IMR-90 (cell line): Measurements from ENCODE around the gene PTHLH. TPM values are rescaled to one million over a fixed set of nuclear protein-coding genes. Genes with fewer than 3 reads are reported as not detected.

Source experiments
- ATAC-seq: fragments of 200-7000 bp; cut with Tn5 transposase; 2 replicates; pipeline ENCODE4 v1.9.1; 2020; ENCODE audit warnings: low read depth, mild to moderate bottlenecking, moderate library complexity
- BruUV-seq: library from RNA; stranded (reverse); fragments of 400-500 nt; replicated peaks from 2 replicates; lab custom pipeline; 2021; lab: Mats Ljungman, UMichigan
- CTCF ChIA-PET: fragments of 300-600 bp; formaldehyde crosslinking; extraction: SDS; loops from one replicate; lab custom pipeline; 2021; ENCODE audit warnings: antibody characterized with exemption; lab: Yijun Ruan, JAX
- POLR2A ChIA-PET: fragments of 300-600 bp; sonication (Branson Sonifier 250); formaldehyde crosslinking; loops from one replicate; lab custom pipeline; 2022; ENCODE audit warnings: antibody characterized with exemption; ENCODE audit not compliant: unreplicated experiment; lab: Charles Lee
- DNase-seq: peaks from one replicate; pipeline ENCODE4 v3.0.0; 2013
- H2AFZ ChIP-seq: replicated peaks from 2 replicates; pipeline ENCODE3; 2013; ENCODE audit warnings: low read length, mild to moderate bottlenecking; ENCODE audit not compliant: poor library complexity
- H2AK5ac ChIP-seq: 2 replicates; pipeline ENCODE4 v1.6.1; 2013; ENCODE audit warnings: low read depth, low read length, inconsistent platforms
- H2AK9ac ChIP-seq: replicated peaks from 2 replicates; pipeline ENCODE3; 2013; ENCODE audit warnings: mild to moderate bottlenecking, low read depth, low read length, moderate library complexity; ENCODE audit not compliant: poor library complexity
- H2BK120ac ChIP-seq: 2 replicates; pipeline ENCODE4 v1.6.1; 2013; ENCODE audit warnings: low read depth, low read length, inconsistent platforms
- H2BK15ac ChIP-seq: 3 replicates; pipeline ENCODE4 v1.6.1; 2013; ENCODE audit warnings: low read depth, low read length, inconsistent platforms
- H2BK20ac ChIP-seq: 2 replicates; pipeline ENCODE4 v1.6.1; 2013; ENCODE audit warnings: low read depth, mild to moderate bottlenecking, inconsistent platforms, low read length, moderate library complexity
- H2BK5ac ChIP-seq: 2 replicates; pipeline ENCODE4 v1.6.1; 2013; ENCODE audit warnings: mild to moderate bottlenecking, low read depth, low read length, inconsistent platforms; ENCODE audit not compliant: poor library complexity, severe bottlenecking
- H3K14ac ChIP-seq: replicated peaks from 2 replicates; pipeline ENCODE4 v1.6.1; 2013; ENCODE audit warnings: low read depth, low read length, inconsistent platforms
- H3K18ac ChIP-seq: 2 replicates; pipeline ENCODE4 v1.6.1; 2013; ENCODE audit warnings: low read depth, low read length, control low read depth
- H3K23ac ChIP-seq: 2 replicates; pipeline ENCODE4 v1.6.1; 2013; ENCODE audit warnings: low read depth, low read length, inconsistent platforms
- H3K27ac ChIP-seq: 2 replicates; pipeline ENCODE4 v1.5.1; 2013; ENCODE audit warnings: mild to moderate bottlenecking, control low read depth, low read length; ENCODE audit not compliant: insufficient read depth
- H3K27me3 ChIP-seq: 2 replicates; pipeline ENCODE4 v1.6.1; 2013; ENCODE audit warnings: low read length; ENCODE audit not compliant: control insufficient read depth, insufficient read depth
- H3K36me3 ChIP-seq: 2 replicates; pipeline ENCODE4 v1.6.1; 2013; ENCODE audit warnings: low read length, mixed read lengths; ENCODE audit not compliant: control insufficient read depth, insufficient read depth
- H3K4ac ChIP-seq: 2 replicates; pipeline ENCODE4 v1.6.1; 2013; ENCODE audit warnings: low read depth, low read length, inconsistent platforms
- H3K4me1 ChIP-seq: 2 replicates; pipeline ENCODE4 v1.6.1; 2013; ENCODE audit warnings: low read length, mixed read lengths; ENCODE audit not compliant: control insufficient read depth, insufficient read depth
- H3K4me2 ChIP-seq: 2 replicates; pipeline ENCODE4 v1.6.1; 2013; ENCODE audit warnings: low read depth, mild to moderate bottlenecking, control low read depth, low read length, moderate library complexity
- H3K4me3 ChIP-seq: 2 replicates; pipeline ENCODE4 v1.5.1; 2013; ENCODE audit warnings: low read depth, mild to moderate bottlenecking, control low read depth, low read length, moderate library complexity; ENCODE audit not compliant: insufficient read depth
- H3K56ac ChIP-seq: 2 replicates; pipeline ENCODE4 v1.6.1; 2013; ENCODE audit warnings: low read length, inconsistent platforms; ENCODE audit not compliant: insufficient read depth; ENCODE audit errors: extremely low read depth
- H3K79me1 ChIP-seq, 2 experiments: 2 replicates each; pipeline ENCODE4 v1.6.1; 2013; ENCODE audit warnings: low read length in 2 of 2, inconsistent platforms in 1 of 2, low read depth in 1 of 2
- H3K9ac ChIP-seq: 2 replicates; pipeline ENCODE4 v1.6.1; 2013; ENCODE audit warnings: low read depth, low read length, control low read depth
- H3K9me1 ChIP-seq: 2 replicates; pipeline ENCODE4 v1.6.1; 2013; ENCODE audit warnings: low read length, inconsistent platforms; ENCODE audit not compliant: insufficient read depth
- H3K9me3 ChIP-seq: 2 replicates; pipeline ENCODE4 v1.6.1; 2013; ENCODE audit warnings: low read length; ENCODE audit not compliant: control insufficient read depth, insufficient read depth
- H4K20me1 ChIP-seq: 2 replicates; pipeline ENCODE4 v1.6.1; 2013; ENCODE audit warnings: low read length, inconsistent platforms; ENCODE audit not compliant: insufficient read depth
- H4K5ac ChIP-seq: 2 replicates; pipeline ENCODE4 v1.6.1; 2013; ENCODE audit warnings: mild to moderate bottlenecking, low read depth, low read length, control low read depth
- H4K8ac ChIP-seq, 2 experiments: 2 replicates each; pipeline ENCODE4 v1.6.1; 2013; ENCODE audit warnings: low read depth in 2 of 2, low read length in 2 of 2, control low read depth in 1 of 2, inconsistent platforms in 1 of 2
- H4K91ac ChIP-seq: 2 replicates; pipeline ENCODE4 v1.6.1; 2013; ENCODE audit warnings: low read depth, low read length, inconsistent platforms; ENCODE audit not compliant: insufficient read depth
- CEBPB ChIP-seq: IDR thresholded peaks from 2 replicates; pipeline ENCODE4 v1.6.1; 2012; ENCODE audit warnings: low read depth, low read length, improper control_type of control experiment
- MAFK ChIP-seq: IDR thresholded peaks from 2 replicates; pipeline ENCODE4 v1.6.1; 2012; ENCODE audit warnings: low read depth, low read length, improper control_type of control experiment
- MAZ ChIP-seq: IDR thresholded peaks from 2 replicates; pipeline ENCODE4 v1.6.1; 2012; ENCODE audit warnings: low read depth, mild to moderate bottlenecking, low read length, improper control_type of control experiment, moderate library complexity, borderline replicate concordance
- WGBS, 2 experiments: methylation state at CpG; one replicate each; pipeline versions ENCODE4 v1.1.5 to v1.1.7; 2013; ENCODE audit warnings: missing lambda C conversion rate in 2 of 2; ENCODE audit not compliant: insufficient read length in 1 of 2; ENCODE audit errors: extremely low coverage in 2 of 2; 5-methylcytosine and 5-hydroxymethylcytosine counted together
- dilution Hi-C: fragments of 300-500 bp; cut with HindIII; formaldehyde crosslinking; loops from one replicate; pipeline ENCODE4 v1.14.3; 2018; ENCODE audit warnings: low sequenced_read_pairs; ENCODE audit not compliant: unreplicated experiment
- in situ Hi-C: fragments of 300-500 bp; cut with MboI; formaldehyde crosslinking; loops from 3 replicates; pipeline ENCODE4 v1.14.3; 2019; ENCODE audit warnings: low sequenced_read_pairs, inconsistent platforms, mixed read lengths
- intact Hi-C: fragments of 100-400 bp; cut with micrococcal nuclease; formaldehyde crosslinking; loops from 2 replicates; pipeline ENCODE4 v1.10.0; 2022
- polyA plus RNA-seq, 3 experiments: library from polyadenylated mRNA; depleted of rRNA; stranded (reverse); fragments of >200 nt; gene quantifications; 2 replicates each; pipeline ENCODE4 v1.2.3, GENCODE V29; 2012; ENCODE audit warnings: low replicate concordance in 1 of 3
- total RNA-seq: library from RNA; depleted of rRNA; stranded (reverse); fragments of >200 nt; gene quantifications from 2 replicates; pipeline ENCODE4 v1.2.3, GENCODE V29; 2012

PTHLH gene
- total and polyA plus RNA-seq, 2 of the 4 experiments (the other 2 are of a cell fraction): 0.36 to 1.3 TPM

DNA sequence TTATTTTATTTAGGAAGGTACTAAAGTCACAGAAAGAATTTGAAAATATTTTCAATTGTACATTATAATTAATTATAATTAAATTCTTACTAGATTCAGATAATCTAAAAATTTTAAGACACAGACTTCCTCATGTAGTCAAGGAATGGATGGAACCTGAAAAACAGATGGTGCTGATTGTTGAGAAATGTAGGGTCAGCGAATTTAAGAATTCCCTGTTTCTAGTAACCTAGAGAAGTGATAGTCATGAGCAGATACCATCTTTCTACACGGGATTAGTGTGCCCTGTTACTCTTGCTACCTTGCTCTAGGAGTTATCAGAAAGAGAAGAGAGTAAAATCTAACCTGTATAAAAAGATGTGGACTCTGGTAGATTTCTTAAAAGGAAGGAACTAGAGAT is 37.5 kb upstream of the PTHLH start:
- Histone ChIP-seq H3K56ac (no peak overlapping the region), H4K20me1 (no peaks in the 10 kb centered on the region), H3K4ac (no peak overlapping the region), H2BK5ac (no peak overlapping the region), H3K4me3 (no peak overlapping the region), H2BK120ac (no peak overlapping the region), H2AK9ac (no peak overlapping the region), H3K4me1 (no peaks in the 10 kb centered on the region), H2AFZ (no peak overlapping the region), H4K91ac (no peak overlapping the region), H3K14ac (no peak overlapping the region), H4K5ac (no peak overlapping the region), H2AK5ac (no peak overlapping the region), H3K18ac (no peak overlapping the region), H2BK20ac (no peak overlapping the region), H3K9me1 (no peaks in the 10 kb centered on the region), H3K9ac (no peak overlapping the region), H3K23ac (no peak overlapping the region), H3K4me2 (no peak overlapping the region), H4K8ac (no peak overlapping the region), H2BK15ac (no peak overlapping the region), H3K79me1 (no peaks in the 10 kb centered on the region), H3K36me3 (no peaks in the 10 kb centered on the region), H3K9me3 (no peaks in the 10 kb centered on the region), H3K27me3 (no peaks in the 10 kb centered on the region), H3K27ac (no peak overlapping the region)
- ATAC-seq (no peak), DNase-seq (no peak)
- in situ Hi-C loops: no loop called here
- dilution Hi-C loops: no loop called here
- CTCF ChIA-PET: interaction anchor here (2.0 kb wide), 1 partner anchor 13 kb away, joined by 5 read pairs; no protein-coding TSS in a partner anchor
- intact Hi-C loops: no loop called here
- no TSS peak for BruUV-seq
- WGBS, 2 experiments: no CpG with 5 or more reads among the region's 2 CpGs
- POLR2A ChIA-PET: no interaction called here
- peak; percentile 69 for TF ChIP-seq MAFK
- TF ChIP-seq MAZ: no peak
- no peak for TF ChIP-seq CEBPB
